CD4-positive, alpha-beta T cell treated with Interleukin-4 for 4 hours (primary cell): ENCODE data around the gene GCLC.
A peak's percentile ranks its signal among the peaks of the same experiment; 100 is the strongest.
"Not testable (repeated sequence)": the region's sequence is repeated elsewhere in the genome, so short reads cannot be mapped to it uniquely, and the experiment has no call there.

Source experiments
- DNase-seq: peaks from one replicate; pipeline ENCODE4 v3.0.0-alpha.2; 2020

GCLC gene

DNA sequence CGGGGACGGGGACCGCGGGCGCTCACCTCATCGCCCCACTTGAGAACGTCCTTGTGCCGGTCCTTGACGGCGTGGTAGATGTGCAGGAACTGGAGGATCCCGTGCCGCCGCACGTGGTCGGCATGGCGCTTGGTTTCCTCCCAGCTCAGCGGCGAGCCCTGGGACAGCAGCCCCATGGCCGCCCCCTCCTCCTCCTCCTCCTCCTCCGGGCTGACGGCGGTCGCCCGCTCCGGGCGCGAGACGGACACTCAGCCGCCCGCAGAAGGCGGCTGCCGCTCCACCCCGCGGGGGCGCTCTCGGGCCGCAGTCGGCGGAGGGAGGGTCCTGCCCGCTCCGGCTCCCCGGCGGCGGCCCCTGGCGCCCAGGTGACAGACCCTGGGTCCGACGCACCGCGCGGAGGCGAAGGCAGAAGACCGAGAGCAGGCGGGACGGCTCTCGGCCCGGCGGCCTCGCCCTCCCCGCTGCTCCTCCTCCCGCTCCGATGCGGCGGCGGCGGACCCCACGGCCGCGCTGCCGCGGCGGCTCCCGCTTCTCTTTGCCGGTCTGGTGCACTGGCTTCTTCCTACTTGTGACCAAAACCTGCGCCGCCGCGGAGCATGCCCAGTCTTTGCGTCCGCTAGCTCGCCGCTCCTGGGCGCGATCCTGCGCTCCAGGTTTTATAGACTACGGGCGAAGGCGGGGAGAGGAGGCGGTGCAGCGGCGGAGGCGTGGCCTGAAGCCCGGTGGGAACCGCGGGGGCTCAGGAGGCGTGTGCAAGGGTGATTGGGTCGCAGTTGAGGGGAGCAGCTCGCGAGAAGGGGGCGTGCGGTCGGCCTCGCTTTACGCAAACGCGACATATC, at the start of gene GCLC:
TSS of gene GCLC (minus strand) at position 632 of the 839 bp plus-strand sequence. CDS start at position 176, 456 bp downstream.
- peak; percentile 90 for DNase-seq

DNA sequence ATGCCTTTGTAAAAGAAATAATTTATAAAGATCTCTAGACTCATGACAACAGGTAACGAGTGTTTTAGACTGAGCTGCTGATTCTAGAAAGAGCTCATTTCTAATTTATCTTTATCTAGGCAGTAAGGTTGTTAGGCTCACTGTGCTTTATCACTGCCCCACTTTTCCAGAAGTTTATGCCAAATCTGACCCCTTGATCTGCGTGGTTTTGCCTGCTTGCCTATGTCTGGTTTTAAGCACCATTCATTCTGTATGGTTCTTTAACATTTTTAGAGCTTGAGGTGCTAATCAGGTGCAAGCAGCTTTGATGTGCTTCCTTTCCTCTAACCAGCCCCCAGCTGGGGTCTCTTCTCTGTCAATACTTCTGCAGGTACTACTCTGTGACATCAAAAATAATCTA, 49.7 kb upstream of the GCLC start:
- DNase-seq = no peak

DNA sequence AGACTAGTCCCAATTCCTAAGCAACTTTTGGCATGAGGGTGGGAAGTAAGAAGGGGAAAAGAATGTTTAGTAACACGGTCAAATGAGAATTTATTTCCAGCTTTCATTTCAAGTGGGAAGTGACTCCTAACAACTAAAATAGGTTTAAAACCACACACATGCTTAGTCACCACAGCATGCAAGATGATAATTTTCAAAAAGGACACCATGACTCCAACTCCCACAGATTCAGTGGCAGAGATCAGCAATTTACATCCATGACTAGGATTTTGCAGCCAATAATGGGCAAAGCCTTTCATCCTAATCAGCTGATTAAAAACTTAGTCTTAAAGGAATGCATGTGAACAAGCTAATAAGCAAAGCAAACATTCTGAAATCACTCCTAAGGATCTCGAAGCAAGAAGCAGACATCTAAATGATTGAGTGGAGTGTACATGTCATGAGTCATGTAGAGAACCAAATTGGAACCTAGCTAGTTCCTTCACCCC, 48.1 kb upstream of the GCLC start:
- no peak for DNase-seq

DNA sequence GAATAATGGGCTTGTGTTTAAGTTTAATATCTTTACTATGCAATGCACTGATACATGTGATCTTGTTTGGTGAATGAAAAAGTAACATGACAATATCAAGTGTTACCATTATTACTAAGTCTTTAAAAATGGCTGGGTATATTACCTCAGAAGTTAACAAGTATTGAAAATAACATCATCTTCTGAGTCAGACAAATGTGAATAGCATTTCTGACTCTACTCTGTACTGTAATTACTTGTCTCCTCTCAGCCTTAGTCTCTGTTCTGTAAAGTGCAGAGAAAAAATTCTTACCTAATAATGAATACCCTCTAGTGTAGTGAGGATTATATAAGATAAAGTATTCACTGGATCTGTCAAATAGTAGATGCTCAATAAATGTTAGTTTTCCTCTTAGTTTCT, 47.0 kb upstream of the GCLC start:
- DNase-seq = no peak

DNA sequence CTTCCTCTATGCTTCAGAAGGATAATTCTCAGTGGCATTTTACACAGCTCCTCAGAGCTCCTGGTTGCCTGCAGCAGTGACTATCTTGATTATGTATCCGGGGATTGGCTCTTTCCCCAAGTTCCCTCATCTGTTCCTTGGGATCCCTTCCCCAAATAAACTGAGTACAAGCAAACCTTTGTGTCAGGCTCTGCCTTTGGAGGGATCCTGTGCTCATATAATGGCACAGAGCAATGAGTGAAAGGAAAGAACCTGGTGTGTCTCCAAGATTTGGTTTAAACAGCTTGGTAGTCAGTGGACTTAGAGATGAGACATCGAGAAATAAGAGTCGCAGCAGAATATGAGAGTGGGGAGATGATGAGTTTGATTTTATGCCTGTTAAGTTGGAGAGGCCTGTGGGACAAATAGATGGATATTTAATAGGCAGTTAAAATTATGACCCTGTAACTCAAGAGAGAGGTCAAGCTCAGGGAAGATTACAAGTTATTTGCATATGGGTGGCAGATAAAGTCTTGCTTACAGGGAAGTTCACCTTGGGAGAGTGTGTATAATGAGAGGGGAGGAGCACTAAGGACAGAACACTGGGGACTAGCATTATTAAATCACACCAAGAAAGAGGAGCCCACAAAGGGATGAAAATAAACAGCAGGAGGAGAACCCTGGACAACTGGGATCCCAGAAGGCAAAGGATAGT, 44.1 kb upstream of the GCLC start:
- no peak for DNase-seq

DNA sequence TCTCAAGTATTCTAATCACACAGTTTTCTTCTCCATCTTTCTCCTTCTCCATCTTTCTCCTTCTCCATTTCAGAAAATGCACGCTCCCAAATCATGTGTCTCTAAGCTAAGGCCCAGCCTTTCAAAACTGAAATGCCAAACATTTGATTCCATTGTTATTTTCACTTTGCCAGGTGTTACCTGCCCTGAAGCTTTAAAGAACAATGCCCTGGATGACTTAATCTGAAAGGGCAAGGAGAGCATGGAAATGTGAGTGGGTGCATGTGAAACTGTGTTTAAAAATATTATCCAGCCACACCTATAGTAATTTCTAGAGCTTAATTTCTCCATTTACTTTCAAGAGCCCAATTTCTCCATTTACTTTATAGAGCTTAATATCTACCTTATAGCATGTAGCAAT, 42.4 kb upstream of the GCLC start:
- no peak for DNase-seq

DNA sequence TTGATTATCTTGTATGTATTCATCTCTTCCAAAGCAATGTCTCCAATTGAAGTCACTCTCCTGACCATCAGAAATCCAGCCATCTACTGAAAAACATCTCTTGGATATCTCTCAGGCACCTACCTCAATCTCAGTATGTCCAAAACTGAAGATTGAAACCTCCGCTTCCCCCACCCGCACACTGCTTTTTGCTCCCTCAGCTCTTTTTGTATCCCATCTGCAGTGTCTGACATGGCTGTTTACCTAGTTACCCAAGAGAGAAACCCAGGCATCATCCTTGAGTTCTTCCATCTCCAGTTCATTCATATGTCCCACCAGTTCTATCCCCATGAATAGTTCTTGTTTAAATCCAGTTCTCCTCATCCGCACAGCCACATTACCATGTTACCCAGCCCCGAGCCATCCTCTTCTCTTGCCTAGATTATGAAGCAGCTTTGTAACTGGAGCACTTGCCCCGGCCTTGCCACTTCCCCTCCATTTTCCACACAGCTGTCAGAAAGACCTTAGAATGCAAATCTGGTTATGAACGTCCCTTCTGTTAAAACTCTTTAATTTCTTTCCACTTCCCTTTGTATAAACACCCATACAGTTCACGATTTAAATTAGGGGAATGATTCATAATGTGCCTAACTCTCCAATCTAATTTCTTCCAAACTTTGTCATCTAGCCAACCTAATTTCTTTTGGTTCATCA, 40.5 kb upstream of the GCLC start:
- DNase-seq = no peak

DNA sequence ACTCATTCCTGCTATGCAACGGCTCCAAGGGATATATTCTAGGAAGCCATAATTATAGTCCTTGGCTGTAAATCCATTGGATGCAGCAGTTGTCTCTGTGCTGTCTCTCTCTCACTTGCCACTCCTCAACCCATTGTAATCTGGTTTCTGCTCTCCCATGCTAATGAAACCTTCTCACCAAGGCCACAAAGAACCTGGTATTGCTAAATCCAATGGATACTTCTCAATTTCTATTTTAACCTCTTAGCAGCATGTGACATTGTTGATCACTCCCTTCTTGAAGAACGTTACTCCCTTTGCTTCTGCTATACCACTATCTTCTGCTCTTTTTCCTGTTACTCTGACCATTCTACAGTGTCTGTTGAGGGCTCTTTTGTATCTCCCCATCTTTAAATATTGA, 39.8 kb upstream of the GCLC start:
- no peak for DNase-seq

DNA sequence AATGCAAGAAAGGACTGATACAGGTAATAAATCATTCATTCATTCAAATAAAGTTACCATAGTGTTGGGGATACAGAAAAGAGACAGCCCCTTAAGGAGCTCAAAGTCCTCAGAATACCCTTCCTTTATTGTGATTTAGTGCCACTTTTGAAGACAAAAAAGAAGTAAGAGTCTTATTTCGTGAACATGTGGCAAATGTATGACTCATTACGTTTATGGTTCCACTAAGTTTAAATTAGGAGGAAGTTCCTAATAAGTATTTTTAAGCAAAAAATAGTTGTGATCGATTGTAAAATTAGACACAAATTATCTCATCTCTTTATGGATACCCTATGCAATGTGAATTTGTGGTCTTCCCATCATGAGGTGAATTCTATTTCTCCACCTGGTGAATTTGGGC, 38.5 kb upstream of the GCLC start:
- DNase-seq = no peak

DNA sequence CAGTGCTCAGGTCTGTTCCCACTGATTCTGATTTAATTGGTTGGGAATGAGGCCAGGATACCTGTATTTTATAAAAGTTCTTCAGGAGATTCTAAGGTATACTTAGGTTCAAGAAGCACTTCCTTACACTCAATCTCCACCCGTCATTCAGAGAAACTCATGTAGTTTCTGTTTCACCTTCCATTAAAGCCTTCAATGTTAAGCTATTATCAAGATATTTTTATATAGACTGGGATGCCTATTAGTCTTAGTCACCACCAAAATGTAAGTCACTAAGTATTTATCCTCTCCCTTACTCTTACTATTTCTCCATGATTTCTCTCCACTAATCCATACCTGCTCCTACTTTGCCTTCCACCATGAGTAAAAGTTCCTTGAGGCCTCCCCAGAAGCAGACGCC, 38.1 kb upstream of the GCLC start:
- DNase-seq = no peak

DNA sequence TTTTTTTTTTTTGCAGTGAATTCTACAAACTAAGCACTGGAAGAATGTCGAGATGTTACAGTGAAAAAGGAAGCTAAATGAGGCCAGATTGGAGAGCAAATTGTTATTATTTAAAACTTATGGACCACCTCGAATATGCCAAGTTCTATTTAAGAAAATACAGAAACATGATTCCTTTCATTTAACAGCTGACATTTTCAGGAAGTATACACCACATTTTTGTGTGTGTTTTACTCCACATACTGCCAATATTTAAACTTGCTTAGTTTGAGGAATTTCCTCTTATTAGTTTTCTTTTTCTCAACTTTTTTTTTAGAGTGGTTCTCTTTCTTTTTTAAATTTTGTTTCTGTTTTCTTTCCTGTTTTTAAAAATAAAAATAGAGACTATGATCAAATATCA, 37.0 kb upstream of the GCLC start:
- DNase-seq = no peak

DNA sequence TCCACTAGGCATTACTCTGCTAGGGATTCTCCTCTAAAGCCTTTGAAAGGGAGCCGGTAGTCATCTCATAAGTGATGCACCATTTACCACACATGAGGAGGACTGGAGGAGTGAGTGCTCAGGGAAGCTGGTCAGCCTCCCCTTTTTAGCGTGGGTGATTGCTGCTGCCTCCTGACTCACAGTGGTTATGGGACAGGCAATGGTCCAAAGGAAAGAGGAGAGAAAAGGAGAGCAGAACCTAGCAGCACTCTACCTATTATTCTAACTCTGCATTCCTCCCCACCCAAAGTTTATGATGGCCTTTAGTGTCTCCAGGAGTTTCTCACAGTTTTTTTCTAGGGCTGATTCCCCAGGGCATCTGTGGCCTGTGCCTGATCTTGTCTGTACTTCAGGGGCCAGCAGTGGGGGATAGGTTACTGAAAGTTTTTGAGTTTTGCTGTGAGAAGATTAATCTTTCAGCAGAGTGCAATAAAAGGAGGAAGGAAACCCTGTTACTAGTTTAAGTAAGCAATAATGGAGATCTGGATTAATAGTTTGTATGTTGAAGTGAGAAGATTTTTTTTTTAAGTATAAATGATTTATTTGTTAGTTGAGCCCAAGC, 36.4 kb upstream of the GCLC start:
- DNase-seq = no peak

DNA sequence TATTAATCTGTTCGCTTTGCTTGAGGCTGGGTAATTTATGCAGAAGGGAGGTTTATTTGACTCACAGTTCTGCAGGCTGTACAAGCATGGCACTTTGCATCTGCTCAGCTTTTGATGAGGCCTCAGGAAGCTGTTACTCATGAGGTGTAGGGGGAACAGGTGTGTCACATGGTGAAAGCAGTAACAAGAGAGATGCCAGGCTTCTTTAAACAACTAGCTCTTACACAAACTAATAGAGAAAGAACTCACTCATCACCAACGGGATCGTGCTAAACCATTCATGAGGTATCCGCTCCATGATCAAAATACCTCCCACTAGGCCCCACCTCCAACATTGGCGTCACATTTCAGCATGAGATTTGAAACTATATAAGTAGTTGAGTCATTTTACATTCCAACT, 34.4 kb upstream of the GCLC start:
- no peak for DNase-seq

DNA sequence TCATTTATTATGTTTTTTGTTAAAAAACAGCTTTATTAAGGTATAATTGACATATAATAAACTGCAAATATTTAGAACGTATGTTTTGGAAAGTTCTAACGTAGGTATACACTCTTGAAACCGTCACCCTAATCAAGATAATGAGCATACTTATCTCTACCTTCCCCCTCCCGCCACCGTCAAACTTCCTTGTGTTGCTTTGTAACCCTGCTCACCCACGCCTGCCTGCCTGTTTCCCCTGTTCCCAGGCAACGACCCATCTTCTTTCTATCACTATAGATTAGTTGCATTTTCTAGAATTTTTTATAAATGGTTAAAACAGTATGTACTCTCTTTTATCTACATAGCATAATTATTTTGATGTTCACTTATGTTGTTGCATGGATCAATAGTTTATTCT, 33.5 kb upstream of the GCLC start:
- DNase-seq = no peak

DNA sequence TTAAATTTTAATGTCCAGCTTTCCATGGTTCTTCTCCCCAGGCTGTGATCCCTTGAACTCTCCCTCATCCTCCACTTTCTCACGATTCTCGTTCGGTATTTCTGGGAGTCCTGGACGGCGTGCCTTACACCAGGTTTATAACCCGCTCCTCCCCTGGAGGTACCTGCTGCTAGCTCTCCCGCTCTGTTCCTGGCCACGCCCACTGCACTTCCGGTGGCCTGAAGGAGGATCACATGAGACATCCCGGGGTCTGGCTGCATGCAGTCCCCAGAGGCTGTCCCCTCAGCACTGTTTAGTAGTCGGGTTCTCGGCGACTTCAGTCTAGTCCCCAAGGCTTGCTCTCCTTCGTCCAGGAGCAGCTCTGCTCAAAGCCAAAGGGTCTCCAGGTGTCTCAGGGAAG, 28.4 kb upstream of the GCLC start:
- no peak for DNase-seq

DNA sequence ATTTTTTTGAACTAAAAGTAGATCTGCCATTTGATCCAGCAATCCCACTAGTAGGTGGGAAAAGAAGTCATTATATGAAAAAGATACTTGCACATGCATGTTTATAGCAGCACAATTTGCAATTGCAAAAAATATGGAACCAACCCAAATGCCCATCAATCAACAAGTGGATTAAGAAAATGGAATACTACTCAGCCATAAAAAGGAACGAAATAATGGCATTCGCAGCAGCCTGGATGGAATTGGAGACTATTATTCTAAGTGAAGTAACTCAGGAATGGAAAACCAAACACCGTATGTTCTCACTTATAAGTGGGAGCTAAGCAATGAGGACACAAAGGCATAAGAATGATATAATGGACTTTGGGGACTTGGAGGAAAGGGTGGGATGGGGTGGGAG, 27.5 kb upstream of the GCLC start:
- not testable (repeated sequence) for DNase-seq

DNA sequence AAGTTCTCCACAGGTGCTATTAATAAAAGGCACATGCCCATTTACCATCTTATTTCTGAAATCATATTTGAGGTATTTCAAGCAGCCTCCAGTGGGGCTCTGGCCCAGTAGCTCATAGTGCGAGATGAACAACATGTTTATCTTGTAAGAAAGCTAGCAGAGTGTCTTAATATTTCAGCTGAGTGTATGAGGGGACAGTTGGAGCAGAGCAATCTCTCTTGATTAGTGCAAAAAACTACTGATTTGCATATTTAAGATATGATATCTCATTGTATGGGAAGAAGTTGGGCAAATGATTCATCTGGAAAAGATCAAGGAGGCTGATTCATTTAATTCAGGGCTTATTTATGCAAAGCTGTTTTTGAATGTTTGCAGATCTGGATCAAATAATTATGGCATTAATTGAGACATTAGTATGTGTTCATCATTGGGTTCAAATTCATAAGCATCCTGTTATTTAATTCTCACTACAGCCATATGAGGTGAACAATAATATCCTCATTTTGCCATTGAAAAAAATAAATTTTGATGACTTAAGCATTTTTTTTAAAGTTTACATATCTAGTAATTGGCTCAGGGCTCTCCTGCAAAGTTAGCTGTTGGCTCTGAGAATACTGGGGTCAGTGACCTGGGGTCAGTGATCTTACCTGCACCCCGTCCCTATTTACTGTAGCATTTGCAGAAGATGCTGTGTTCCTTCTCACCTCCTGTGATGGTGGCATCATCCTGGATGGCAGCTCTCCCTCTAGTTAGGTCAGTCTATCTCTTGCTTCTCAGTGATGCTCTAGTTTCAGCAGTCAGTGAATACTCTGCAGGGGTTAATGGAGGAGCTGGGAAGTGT, 24.1 kb upstream of the GCLC start:
- DNase-seq = no peak

DNA sequence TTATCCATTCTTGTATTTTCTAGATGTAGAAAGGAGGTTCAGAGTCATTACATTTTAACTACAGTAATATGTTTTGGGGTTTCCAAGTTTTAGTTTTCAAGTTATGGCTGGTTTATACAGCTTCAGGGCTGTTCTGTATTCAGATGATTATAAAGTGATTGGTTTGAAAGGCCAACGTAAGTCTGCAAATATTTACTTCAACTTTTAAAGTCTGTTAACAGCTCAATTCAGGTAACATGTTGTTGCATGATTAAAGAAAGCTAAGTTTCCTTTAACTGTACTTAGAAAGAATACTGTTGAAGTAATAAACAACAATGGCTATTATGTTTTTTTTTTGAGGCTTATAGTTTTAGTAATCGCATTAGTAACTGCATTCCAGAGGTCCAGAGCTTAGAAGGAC, 22.8 kb upstream of the GCLC start:
- no peak for DNase-seq

DNA sequence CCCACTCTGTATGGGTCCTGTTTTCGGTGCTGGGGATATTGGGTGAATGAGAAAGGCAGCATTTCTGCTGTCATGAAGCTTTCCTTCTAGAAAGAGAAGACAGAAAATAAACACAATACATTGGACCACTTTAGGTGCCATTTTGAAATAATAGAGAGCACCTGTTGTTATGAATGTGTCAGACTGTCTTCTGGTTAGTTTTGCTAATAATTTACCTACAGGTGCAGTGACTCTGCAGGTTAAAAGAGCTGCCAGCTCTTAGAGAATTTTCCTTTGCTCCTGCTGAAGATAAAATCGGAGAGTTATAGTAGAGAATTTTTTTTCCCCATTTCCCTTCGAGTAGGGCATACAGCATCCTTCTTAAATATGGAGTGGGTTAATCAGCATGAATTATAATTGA, 21.9 kb upstream of the GCLC start:
- no peak for DNase-seq

DNA sequence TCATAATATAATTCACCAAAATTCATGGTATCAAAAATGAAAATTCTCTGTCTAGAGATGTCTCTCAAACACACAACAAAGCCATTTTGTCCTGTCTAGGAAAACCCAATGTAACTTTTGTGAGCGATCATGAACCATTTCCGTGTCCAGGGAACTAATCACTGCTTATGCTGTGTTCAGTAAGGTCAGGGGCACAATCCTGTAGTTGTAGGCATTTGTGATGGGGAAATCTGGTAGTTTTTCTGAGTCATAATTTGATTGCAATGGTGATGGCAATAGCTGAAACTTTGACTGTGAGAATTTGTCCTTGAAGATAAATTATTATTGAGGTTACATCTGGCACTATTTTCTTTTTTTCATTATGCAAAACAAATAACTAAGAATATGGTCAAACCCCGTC, 21.0 kb upstream of the GCLC start:
- no peak for DNase-seq

DNA sequence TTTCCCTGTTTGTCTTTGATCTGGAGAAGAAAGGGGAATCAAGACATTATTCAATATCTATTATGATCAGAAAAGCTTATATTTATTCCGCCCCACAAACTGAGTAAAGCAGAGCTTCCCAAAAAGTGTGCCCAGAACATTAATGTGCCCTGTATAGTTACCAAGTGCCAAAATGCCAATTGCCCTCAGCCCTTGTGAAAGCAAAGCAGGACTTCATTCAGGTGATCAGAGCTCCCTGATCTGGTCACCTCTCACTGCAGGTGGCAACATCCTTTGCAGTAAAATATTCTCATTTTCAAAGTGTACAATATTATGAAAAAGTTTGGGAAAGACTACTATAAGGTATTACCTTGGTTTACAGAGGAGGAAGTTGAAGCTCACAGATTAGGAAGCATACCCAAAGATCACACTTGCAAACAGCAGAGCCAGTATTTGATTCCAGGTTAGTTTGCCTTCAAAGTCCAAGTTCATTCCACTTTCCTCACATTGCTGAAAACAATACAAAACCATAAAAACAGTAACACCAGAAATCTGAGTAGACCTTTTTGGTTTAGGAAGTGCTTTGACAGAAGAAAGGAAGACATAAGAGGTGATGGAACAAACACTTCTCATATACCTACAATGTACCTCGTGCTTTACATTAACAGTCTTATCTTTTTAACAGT, 19.6 kb upstream of the GCLC start:
- DNase-seq = no peak
